ENCODE measurements around the gene ECHDC3. TPM values are rescaled to one million over a fixed set of nuclear protein-coding genes. Genes with fewer than 3 reads are reported as not detected.

The ECHDC3 gene, protein sequence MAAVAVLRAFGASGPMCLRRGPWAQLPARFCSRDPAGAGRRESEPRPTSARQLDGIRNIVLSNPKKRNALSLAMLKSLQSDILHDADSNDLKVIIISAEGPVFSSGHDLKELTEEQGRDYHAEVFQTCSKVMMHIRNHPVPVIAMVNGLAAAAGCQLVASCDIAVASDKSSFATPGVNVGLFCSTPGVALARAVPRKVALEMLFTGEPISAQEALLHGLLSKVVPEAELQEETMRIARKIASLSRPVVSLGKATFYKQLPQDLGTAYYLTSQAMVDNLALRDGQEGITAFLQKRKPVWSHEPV
- under 1 TPM; 0.58 to 0.77 (median 0.71) TPM for polyA plus RNA-seq

DNA sequence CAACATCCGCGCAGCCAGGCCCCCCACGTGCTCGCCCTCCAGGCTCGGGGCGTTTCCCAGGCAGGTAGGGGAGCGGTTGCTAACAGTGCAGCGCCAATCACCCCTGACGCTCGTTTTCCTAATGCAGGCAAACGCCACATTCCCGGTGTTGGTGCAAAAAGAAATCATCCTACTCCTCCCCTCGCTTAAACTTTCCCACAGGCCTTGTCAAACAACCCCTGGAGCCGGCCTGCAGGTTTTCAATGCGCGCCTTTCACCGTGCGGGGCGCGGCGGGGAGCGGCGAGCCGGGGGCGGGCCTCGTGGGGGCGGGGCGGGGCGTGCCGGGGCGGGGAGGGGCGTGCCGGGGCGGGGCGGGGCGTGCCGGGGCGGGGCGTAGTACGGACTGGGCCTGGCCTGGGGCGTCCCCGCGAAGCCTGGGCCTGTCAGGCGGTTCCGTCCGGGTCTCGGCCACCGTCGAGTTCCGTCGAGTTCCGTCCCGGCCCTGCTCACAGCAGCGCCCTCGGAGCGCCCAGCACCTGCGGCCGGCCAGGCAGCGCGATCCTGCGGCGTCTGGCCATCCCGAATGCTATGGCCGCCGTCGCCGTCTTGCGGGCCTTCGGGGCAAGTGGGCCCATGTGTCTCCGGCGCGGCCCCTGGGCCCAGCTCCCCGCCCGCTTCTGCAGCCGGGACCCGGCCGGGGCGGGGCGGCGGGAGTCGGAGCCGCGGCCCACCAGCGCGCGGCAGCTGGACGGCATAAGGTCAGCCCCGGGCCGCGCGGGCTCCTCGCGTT, at the start of gene ECHDC3:
Gene ECHDC3 (plus strand): TSS at position 374 of the 770 bp plus-strand sequence. CDS start 195 bp downstream, at position 569.
- Mint-ChIP-seq H3K4me3 (peak within 1 kb of the TSS; percentile 67 to 76 (median 73)), H3K9me3 (no peaks in the 10 kb centered on the region), H3K4me1 (peaks cover 9 to 14% of the 10 kb centered on the region in 2 donors), H3K36me3 (no peaks in the 10 kb centered on the region), H3K27me3 (ENCODE audit: low read depth in 3 of 3) (peaks cover 0 to 22% (median 6%) of the 10 kb centered on the region in 3 donors), H3K27ac (no peak within 1 kb of the TSS)
- DNase-seq: peak; percentile 25 to 46 (median 42)

DNA sequence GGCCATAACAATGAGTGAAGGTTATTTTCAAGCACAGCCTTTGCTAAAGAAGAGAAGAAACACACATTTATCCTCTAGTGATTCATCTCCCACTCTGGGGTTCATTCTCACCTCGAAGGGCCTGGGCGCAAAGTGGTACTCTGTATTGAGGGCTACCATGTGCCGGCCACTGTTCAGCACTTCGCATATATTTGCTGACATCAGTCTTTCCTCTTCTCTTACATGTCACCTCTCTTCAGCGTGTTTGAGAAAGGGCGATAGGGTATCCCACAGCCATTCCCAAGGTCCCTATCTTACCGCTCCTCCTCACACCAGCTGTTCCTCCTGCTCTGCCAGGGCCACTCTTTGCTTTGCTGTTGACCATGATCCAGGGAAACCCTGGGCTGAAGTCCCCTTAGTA, 48.8 kb upstream of the ECHDC3 start:
- Mint-ChIP-seq H3K4me3 (no peak overlapping the region), H3K4me1 (peaks cover 9 to 14% of the 10 kb centered on the region in 2 donors), H3K27ac (no peak overlapping the region), H3K36me3 (peaks cover 0 to 3% (median 0%) of the 10 kb centered on the region in 3 donors), H3K9me3 (no peaks in the 10 kb centered on the region), H3K27me3 (ENCODE audit: low read depth in 3 of 3) (peaks cover 3% of the 10 kb centered on the region in 3 donors)
- no peak for DNase-seq

DNA sequence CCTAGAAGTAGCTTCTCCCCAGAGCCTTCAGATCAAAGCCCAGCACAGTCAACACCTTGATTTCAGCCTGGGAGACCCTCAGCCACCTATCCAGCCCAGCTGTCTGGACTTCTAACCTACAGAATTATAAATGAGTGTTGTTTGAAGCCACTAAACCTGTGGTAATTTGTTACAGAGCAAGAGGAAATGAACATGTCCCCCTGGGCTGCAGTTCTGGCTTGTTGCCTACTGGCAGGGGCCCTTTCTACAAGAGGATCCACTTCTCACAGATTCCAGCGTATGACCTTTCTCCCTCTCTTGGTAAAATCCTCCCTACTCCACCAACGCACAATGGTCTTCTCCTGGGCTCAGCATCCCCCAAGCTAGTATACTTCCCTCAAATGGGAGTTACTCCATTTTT, 46.4 kb upstream of the ECHDC3 start:
- Mint-ChIP-seq H3K9me3 (no peaks in the 10 kb centered on the region), H3K36me3 (no peaks in the 10 kb centered on the region), H3K27me3 (ENCODE audit: low read depth in 3 of 3) (peaks cover 2 to 6% (median 2%) of the 10 kb centered on the region in 3 donors), H3K4me1 (peaks cover 18 to 27% of the 10 kb centered on the region in 2 donors), H3K4me3 (no peak overlapping the region), H3K27ac (no peak overlapping the region)
- DNase-seq: no peak

DNA sequence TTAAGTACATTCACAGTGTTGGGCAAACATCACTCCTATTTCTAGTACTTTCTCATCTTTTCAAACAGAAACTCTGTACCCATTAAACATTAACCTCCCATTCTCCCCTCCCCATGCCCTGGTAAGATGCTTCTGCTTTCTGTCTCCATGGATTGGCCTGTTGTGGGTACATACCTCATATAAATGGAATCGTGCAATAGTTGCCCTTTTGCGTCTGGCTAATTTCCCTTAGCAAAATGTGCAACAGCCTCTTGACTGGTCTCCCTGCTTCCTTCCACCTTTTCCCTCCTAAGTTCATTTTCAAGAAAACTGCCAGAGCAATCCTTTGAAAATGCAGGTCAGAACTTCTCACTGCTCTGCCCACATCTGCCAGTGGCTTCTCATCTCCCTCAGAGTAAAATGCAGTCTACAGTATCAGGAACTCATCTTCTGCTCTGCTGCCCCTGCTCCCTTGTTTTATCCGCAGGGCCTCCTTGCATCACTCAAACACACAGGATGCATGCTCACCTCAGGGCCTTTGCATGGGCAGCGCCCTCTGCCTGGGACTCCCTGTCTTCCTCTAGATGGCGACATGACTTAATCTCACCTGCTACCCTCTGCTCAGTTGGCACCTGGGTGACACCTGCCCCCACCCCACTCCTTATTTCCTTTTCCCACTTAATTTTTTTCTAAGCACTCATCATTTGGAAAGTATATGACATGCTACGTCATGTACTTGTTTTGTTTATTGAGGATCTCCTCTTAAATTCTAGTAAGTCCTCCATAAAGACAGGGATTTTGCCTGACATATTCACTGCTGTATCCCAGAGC, 44.3 kb upstream of the ECHDC3 start:
- Mint-ChIP-seq H3K27me3 (ENCODE audit: low read depth in 3 of 3) (peaks cover 4 to 6% (median 4%) of the 10 kb centered on the region in 3 donors), H3K27ac (peak overlapping the region in 2 of 6 donors; percentile 7 to 31), H3K4me1 (peaks cover 11 to 21% of the 10 kb centered on the region in 2 donors), H3K9me3 (no peaks in the 10 kb centered on the region), H3K4me3 (peak overlapping the region in 2 of 5 donors; percentile 8 to 12), H3K36me3 (no peaks in the 10 kb centered on the region)
- DNase-seq: no peak

DNA sequence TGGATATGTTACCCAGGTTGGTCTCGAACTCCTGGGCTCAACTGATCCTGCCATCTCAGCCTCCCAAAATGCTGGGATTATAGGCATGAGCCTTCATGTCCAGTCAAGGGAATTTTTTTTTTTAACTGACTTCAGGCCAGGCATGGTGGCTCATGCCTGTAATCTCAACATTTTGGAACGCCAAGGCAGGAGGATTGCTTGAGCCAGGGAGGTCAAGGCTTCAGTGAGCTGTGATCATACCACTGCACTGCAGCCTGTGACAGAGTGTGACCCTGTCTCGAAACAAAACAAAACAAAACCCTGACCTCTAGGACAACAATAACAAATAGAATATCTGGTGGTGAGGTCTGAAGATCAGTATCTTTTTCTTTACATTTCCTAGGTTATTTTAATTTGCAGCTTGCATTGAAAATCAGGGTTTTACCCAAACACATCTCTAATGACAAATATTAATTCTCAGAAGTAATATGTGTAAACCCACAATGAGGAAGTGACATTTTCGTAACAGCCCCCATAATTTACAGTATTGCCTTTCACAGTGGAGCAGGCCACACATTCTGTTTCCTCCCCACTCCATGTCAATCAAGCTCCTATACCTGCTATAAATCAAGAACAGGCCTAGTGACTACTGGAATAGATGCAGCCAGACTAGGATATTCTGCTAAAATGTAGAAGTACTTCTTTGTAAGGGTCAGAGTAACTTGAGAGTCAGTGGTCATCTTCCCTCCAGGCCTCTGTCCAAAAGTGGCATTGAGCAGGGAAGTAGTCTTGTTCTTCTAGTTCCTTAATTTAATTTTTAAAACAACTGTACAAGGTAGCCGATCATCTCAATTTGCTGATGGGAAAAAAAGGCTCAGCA, 43.3 kb upstream of the ECHDC3 start:
- Mint-ChIP-seq H3K36me3 (no peaks in the 10 kb centered on the region), H3K27me3 (ENCODE audit: low read depth in 3 of 3) (peaks cover 4% of the 10 kb centered on the region in 3 donors), H3K27ac (peak overlapping the region in 2 of 6 donors; percentile 69 to 81), H3K4me3 (peak overlapping the region in 1 of 5 donors; percentile 46), H3K9me3 (no peaks in the 10 kb centered on the region), H3K4me1 (peaks cover 10 to 21% of the 10 kb centered on the region in 2 donors)
- DNase-seq: no peak

DNA sequence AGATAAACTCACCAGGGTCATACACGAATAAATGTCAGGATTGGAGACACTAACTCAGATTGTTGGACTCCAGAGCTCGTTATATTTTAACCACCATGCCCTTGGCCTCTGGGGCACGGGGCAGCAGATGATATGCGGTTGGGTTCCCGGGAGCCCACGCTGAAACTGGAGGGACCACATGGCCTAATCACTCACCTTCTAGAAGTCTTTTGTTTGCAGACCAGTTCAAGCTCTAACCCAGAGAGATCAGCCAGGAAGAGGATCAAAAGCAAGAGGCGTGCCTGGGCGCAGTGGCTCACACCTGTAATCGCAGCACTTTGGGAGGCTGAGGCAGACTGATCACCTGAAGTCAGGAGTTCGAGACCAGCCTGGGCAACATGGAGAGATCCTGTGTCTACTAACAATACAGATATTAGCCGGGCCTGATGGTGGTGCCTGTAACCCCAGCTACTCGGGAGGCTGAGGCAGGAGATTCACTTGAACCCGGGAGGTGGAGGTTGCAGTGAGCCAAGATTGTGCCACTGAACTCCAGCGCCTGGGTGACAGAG, 42.6 kb upstream of the ECHDC3 start:
- Mint-ChIP-seq H3K4me1 (peaks cover 10 to 21% of the 10 kb centered on the region in 2 donors), H3K36me3 (no peaks in the 10 kb centered on the region), H3K27ac (no peak overlapping the region), H3K4me3 (no peak overlapping the region), H3K27me3 (ENCODE audit: low read depth in 3 of 3) (peaks cover 4% of the 10 kb centered on the region in 3 donors), H3K9me3 (no peaks in the 10 kb centered on the region)
- DNase-seq: no peak

DNA sequence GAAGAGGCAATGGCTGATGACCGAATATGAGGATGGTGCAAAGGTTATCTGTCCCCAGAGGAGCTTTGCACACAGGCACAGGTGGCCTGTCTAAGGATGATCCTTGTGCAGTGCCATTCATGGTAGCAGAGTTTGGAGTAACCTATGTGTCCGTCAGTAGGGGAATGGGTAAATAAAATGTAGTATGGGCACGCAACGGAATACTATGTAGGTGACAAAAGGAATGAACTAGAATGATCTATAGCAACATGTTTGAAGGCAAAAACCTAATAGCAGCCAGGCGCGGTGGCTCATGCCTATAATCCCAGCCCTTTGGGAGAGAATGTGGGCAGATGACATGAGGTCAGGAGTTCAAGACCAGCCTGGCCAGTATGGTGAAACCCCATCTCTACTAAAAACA, 41.6 kb upstream of the ECHDC3 start:
- peaks cover 10 to 21% of the 10 kb centered on the region in 2 donors for H3K4me1 Mint-ChIP-seq
- no peak for DNase-seq
- H3K9me3 Mint-ChIP-seq: no peaks in the 10 kb centered on the region
- no peak overlapping the region for H3K4me3 Mint-ChIP-seq
- H3K27me3 Mint-ChIP-seq (ENCODE audit: low read depth in 3 of 3): peaks cover 4 to 5% (median 4%) of the 10 kb centered on the region in 3 donors
- H3K36me3 Mint-ChIP-seq: no peaks in the 10 kb centered on the region
- no peak overlapping the region for H3K27ac Mint-ChIP-seq

DNA sequence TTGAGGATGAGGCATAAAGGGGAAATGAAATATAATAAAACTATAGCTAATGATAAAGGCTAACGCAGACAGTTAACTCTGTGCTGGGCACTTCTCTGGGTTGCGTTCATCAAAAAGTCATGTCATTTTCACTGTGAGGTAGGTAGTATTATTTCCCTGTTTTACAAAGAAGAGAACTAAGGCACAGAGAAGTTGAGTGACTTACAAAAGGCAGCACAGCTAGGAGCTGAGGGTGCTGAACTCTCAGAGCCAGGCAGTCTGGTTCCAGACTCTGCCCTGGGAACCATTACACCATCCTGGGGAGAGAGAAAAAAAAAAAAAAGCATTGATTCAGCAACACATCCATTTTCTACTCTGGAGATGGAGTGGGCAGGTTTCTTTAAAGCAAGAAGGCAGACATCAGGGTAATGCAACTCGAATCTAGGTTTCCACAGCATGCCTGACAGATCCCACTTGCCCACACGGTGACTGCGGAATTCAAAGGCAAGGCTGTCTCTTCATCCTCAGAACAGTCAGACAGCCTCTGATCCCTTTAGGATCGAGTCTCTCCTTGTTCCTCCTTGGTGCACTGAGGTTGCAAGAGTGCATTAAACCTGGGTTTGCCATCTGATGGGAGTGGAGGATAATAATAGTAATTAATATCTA, 40.6 kb upstream of the ECHDC3 start:
- Mint-ChIP-seq H3K27ac (no peak overlapping the region), H3K4me1 (peaks cover 10 to 21% of the 10 kb centered on the region in 2 donors), H3K27me3 (ENCODE audit: low read depth in 3 of 3) (peaks cover 4 to 5% (median 4%) of the 10 kb centered on the region in 3 donors), H3K4me3 (no peak overlapping the region), H3K36me3 (no peaks in the 10 kb centered on the region), H3K9me3 (no peaks in the 10 kb centered on the region)
- DNase-seq: no peak

DNA sequence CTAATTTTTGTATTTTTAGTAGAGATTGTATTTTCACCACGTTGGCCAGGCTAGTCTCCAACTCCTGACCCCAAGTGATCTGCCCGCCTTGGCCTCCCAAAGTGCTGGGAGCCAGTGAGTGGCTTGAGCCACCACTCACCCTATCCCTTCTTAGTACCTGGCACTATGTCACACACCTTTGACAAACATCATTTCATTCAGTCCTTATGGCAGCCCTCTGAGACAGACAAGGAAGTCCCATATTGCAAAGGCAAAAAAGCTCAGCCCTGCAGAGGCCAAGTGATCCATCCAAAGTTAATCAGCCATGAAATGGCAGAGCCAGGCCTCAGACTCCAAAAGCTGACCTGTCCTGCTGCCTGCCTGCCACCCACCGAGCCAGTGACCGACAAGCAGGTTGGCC, 39.9 kb upstream of the ECHDC3 start:
- Mint-ChIP-seq H3K27me3 (ENCODE audit: low read depth in 3 of 3) (peaks cover 4% of the 10 kb centered on the region in 3 donors), H3K27ac (no peak overlapping the region), H3K4me3 (no peak overlapping the region), H3K36me3 (no peaks in the 10 kb centered on the region), H3K9me3 (no peaks in the 10 kb centered on the region), H3K4me1 (peaks cover 10 to 21% of the 10 kb centered on the region in 2 donors)
- no peak for DNase-seq

DNA sequence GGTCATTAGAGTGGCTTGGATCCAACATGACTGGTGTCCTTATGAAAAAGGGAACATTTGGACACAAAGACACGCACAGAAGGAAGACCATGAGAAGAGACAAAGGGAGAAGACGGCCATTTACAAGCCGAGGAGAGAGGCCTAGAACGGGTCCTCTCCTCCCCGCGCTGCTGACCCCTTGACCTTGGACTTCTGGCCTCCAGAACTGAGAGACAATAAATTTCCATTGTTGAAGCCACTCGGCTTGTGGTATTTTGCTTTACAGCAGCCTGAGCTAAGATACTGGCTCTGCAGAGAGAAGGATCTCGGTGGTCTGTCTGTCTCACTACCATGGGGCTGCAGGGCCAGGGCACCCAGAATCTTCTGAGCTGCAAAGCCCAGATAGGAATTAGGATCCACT, 38.1 kb upstream of the ECHDC3 start:
- Mint-ChIP-seq H3K27ac (no peak overlapping the region), H3K9me3 (no peaks in the 10 kb centered on the region), H3K36me3 (no peaks in the 10 kb centered on the region), H3K27me3 (ENCODE audit: low read depth in 3 of 3) (peaks cover 2 to 5% (median 2%) of the 10 kb centered on the region in 3 donors), H3K4me1 (peaks cover 5 to 8% of the 10 kb centered on the region in 2 donors), H3K4me3 (no peak overlapping the region)
- DNase-seq: no peak

DNA sequence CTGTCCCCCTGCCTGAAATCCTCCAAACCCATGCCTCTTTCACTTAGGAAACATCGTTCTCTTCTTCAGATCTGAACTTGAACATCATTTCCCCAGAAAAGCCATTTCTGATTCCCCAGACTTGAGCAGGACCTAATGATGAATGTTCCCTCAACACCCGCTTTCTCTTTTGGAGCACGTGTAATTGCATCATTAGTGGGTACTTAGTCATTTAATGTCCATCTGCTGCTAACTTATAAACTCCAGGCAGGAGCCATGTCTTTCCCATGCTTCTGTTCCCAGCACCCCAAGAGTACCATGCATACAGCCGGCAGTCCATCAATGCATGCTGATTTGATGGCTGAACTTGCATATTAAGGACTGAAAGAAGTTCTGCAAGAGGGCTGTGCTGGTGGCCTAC, 36.5 kb upstream of the ECHDC3 start:
- Mint-ChIP-seq H3K36me3 (no peaks in the 10 kb centered on the region), H3K27ac (no peak overlapping the region)

DNA sequence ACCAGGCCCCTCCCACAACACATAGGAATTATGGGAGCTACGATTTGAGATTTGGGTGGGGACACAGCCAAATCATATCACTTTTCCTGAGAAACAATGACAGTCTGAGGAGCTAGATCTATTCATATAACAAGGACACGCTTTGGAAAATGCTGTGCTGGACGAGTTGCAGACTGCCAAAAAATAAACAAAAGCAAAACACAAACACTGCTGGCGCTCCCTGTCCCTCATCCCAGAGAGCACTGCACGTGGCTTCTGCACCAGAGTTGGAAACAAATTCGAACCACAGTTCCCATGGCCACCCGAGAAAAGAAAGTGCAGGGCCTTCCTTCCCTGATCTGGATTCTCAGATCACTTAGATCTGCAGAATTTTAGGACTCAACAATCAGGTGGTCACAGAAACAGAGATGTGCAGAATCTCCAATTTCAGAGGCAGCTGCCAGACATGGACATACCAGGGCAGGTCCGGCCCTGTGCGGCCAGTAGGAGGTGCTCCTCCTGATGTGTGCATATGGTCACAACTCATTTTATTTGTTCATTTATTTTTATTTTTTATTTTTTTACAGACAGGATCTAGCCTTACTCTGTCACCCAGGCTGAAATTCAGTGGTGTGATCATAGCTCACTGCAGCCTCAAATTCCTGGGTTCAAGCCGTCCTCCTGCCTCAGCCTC, 35.2 kb upstream of the ECHDC3 start:
- H3K27me3 Mint-ChIP-seq (ENCODE audit: low read depth in 3 of 3): peaks cover 2 to 9% (median 3%) of the 10 kb centered on the region in 3 donors
- H3K9me3 Mint-ChIP-seq: no peaks in the 10 kb centered on the region
- DNase-seq: no peak
- no peak overlapping the region for H3K27ac Mint-ChIP-seq
- H3K4me1 Mint-ChIP-seq: peaks cover 14 to 16% of the 10 kb centered on the region in 2 donors
- H3K36me3 Mint-ChIP-seq: no peaks in the 10 kb centered on the region
- no peak overlapping the region for H3K4me3 Mint-ChIP-seq

More for the DNA sequence above, 36.5 kb upstream of the ECHDC3 start:
- peaks cover 6 to 7% of the 10 kb centered on the region in 2 donors for H3K4me1 Mint-ChIP-seq
- no peak for DNase-seq
- no peaks in the 10 kb centered on the region for H3K9me3 Mint-ChIP-seq
- no peak overlapping the region for H3K4me3 Mint-ChIP-seq
- H3K27me3 Mint-ChIP-seq (ENCODE audit: low read depth in 3 of 3): peaks cover 2 to 8% (median 4%) of the 10 kb centered on the region in 3 donors
